ENCODE results near the gene OR4D6. TPM values are rescaled to one million over a fixed set of nuclear protein-coding genes. Genes with fewer than 3 reads are reported as not detected.

The OR4D6 gene
- total and polyA plus RNA-seq, 2 donors (not counting 3 experiments of a cell fraction or from before 2014, with no cell fraction given): not detected

GRCh38 chr11:59416613-59417012, 40.1 kb upstream of the OR4D6 start:
- Histone ChIP-seq H3K9ac (replicated peaks; ENCODE audit: extremely low read depth, insufficient read depth, low read length) (no peak overlapping the region), H3K36me3 (ENCODE audit: control insufficient read depth in 2 of 2, extremely low read depth in 1 of 2, insufficient read depth in 2 of 2, low read length in 2 of 2) (no peaks in the 10 kb centered on the region), H3K9me3 (replicated peaks; ENCODE audit: control insufficient read depth, insufficient read depth, low read length) (no peaks in the 10 kb centered on the region), H3K27ac (ENCODE audit: insufficient read depth, low read depth, low read length) (no peak overlapping the region), H3K4me1 (ENCODE audit: control insufficient read depth, extremely low read depth, insufficient read depth, low read length) (no peaks in the 10 kb centered on the region), H3K27me3 (ENCODE audit: control insufficient read depth in 2 of 2, insufficient read depth in 2 of 2, low read length in 2 of 2) (peaks cover 0 to 2% of the 10 kb centered on the region in 2 experiments), H3K4me2 (ENCODE audit: insufficient read depth, low read length) (no peak overlapping the region), H4K20me1 (replicated peaks; ENCODE audit: control insufficient read depth, extremely low read depth, insufficient read depth, low read length) (no peaks in the 10 kb centered on the region), H3K9me1 (replicated peaks; ENCODE audit: control insufficient read depth, extremely low read depth, insufficient read depth, low read length) (no peaks in the 10 kb centered on the region), H2AFZ (ENCODE audit: low read depth, low read length) (no peak overlapping the region), H3K79me2 (ENCODE audit: control insufficient read depth, insufficient read depth, low read length) (no peaks in the 10 kb centered on the region), H3K4me3 (replicated peaks in 1 of 3; ENCODE audit: insufficient read depth in 1 of 3, low read depth in 1 of 3, low read length in 3 of 3) (no peak overlapping the region)
- ChIA-PET CTCF (no interaction called here), POLR2A (no interaction called here)
- FAIRE-seq (no peak), DNase-seq (ENCODE audit: low read depth, low spot score) (no peak)
- TF ChIP-seq, protein P1, sequence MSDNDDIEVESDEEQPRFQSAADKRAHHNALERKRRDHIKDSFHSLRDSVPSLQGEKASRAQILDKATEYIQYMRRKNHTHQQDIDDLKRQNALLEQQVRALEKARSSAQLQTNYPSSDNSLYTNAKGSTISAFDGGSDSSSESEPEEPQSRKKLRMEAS (IDR thresholded peaks at IDR 0.05; ENCODE audit: insufficient read depth, insufficient read length): no peak
- no peak for TF ChIP-seq MYC (IDR thresholded peaks at IDR 0.05; ENCODE audit: low read depth, low read length)
- no peak for TF ChIP-seq FOS (IDR thresholded peaks at IDR 0.05; ENCODE audit: borderline replicate concordance, insufficient read depth, low read length)
- no peak for TF ChIP-seq CTCF (IDR thresholded peaks at IDR 0.05; ENCODE audit: extremely low read depth in 1 of 2, insufficient read depth in 1 of 2, low read depth in 1 of 2, low read length in 2 of 2)
- TF ChIP-seq POLR2A (IDR thresholded peaks at IDR 0.05; ENCODE audit: low read depth, low read length): no peak
- TF ChIP-seq JUN (IDR thresholded peaks at IDR 0.05; ENCODE audit: borderline replicate concordance, insufficient read depth, insufficient read length, low read depth): no peak
- no peak for TF ChIP-seq POLR2AphosphoS5 (IDR thresholded peaks at IDR 0.05; ENCODE audit: insufficient read depth, low read depth, low read length)
- no peak for TF ChIP-seq EZH2 (IDR thresholded peaks at IDR 0.05; ENCODE audit: borderline replicate concordance, low read depth, low read length, severe bottlenecking)
- TF ChIP-seq GATA2 (IDR thresholded peaks at IDR 0.05; ENCODE audit: insufficient read depth, insufficient read length, low read depth, low read length): no peak
- intact Hi-C loops (cut with micrococcal nuclease): no loop called here
- dilution Hi-C loops (cut with MboI; ENCODE audit: extremely low pct_ligation_motif_present, low sequenced_read_pairs): no loop called here
- no TSS peak for BruUV-seq (replicated peaks)
